Peyer's patch (tissue), 4 donors: ENCODE data around the gene MDH1. TPM values are rescaled to one million over a fixed set of nuclear protein-coding genes. Genes with fewer than 3 reads are reported as not detected.
"Not testable (repeated sequence)": the region's sequence is repeated elsewhere in the genome, so short reads cannot be mapped to it uniquely, and the experiment has no call there.

ENCODE experiments used
- DNase-seq, 3 donors: peaks; one replicate each; pipeline ENCODE4 v3.0.0-alpha.2; 2017 to 2019
- H3K27ac ChIP-seq, 4 donors: fragments of 200-600 bp; sonication (generic); one replicate each; pipeline ENCODE4 v1.5.1; 2016 to 2019
- H3K27me3 ChIP-seq, 2 donors: fragments of 200-600 bp; sonication (generic); one replicate each; pipeline ENCODE4 v1.5.1; 2019
- H3K36me3 ChIP-seq, 3 donors: fragments of 200-600 bp; sonication (generic); one replicate each; pipeline ENCODE4 v1.5.1; 2016 to 2019
- H3K4me1 ChIP-seq, 4 donors: fragments of 200-600 bp; sonication (generic); one replicate each; pipeline ENCODE4 v1.5.1; 2016 to 2019
- H3K4me3 ChIP-seq, 4 donors: fragments of 200-600 bp; sonication (generic); 1 replicate in 3 of 4; 2 replicates in 1 of 4; pipeline ENCODE4 v1.5.1; 2016 to 2019; ENCODE audit warnings: mild to moderate bottlenecking in 1 of 4
- H3K9me3 ChIP-seq, 4 donors: fragments of 200-600 bp; sonication (generic); one replicate each; pipeline ENCODE4 v1.5.1; 2016 to 2019; ENCODE audit warnings: mild to moderate bottlenecking in 1 of 4
- POLR2A ChIP-seq, 2 donors: fragments of 450-650 bp; IDR thresholded peaks; one replicate each; pipeline ENCODE4 v1.5.1; 2017; ENCODE audit warnings: antibody characterized with exemption in 2 of 2, mild to moderate bottlenecking in 2 of 2, moderate library complexity in 2 of 2
- total RNA-seq, 4 donors: library from RNA; depleted of rRNA; stranded (reverse); fragments of >200 nt; gene quantifications; one replicate each; pipeline ENCODE4 v1.1.0, GENCODE V29; 2016
- TF ChIP-seq, protein P1 (sequence below), 6 experiments: fragments of 450-650 bp in 4 of 6; fragments of 200-600 bp in 2 of 6; sonication (generic) in 1 of 6; IDR thresholded peaks; one replicate each; pipeline ENCODE4 v1.5.1; 2017 to 2019; ENCODE audit warnings: antibody characterized with exemption in 6 of 6, mild to moderate bottlenecking in 3 of 6, moderate library complexity in 1 of 6

MDH1 gene
- total RNA-seq, 4 donors from 2014 or later = 59.4 to 178 (median 127) TPM

DNA sequence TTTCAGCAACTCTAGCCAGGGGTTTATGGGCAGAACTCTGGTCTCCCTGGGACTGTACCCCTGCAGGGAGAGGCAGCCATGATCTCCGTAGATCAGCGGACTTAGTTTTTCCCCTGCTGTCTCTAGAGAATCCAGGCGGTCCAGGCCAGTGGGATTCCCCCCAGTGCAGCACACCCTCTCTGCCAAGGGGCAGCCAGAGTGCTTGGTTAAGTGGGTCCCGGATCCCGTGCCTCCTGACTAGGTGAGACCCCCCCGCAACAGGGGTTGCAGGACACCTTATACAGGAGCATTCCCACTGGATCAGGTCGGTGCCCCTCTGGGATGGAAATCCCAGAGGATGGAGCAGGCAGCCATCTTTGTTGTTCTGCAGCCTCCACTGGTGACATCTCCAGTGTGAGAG lies 33.5 kb upstream of the MDH1 start:
- Histone ChIP-seq H3K27ac (no peak overlapping the region), H3K4me1 (no peaks in the 10 kb centered on the region), H3K36me3 (no peaks in the 10 kb centered on the region), H3K9me3 (no peaks in the 10 kb centered on the region), H3K27me3 (no peaks in the 10 kb centered on the region), H3K4me3 (no peak overlapping the region)
- no peak for TF ChIP-seq POLR2A (IDR thresholded peaks at IDR 0.05)
- TF ChIP-seq, protein P1, sequence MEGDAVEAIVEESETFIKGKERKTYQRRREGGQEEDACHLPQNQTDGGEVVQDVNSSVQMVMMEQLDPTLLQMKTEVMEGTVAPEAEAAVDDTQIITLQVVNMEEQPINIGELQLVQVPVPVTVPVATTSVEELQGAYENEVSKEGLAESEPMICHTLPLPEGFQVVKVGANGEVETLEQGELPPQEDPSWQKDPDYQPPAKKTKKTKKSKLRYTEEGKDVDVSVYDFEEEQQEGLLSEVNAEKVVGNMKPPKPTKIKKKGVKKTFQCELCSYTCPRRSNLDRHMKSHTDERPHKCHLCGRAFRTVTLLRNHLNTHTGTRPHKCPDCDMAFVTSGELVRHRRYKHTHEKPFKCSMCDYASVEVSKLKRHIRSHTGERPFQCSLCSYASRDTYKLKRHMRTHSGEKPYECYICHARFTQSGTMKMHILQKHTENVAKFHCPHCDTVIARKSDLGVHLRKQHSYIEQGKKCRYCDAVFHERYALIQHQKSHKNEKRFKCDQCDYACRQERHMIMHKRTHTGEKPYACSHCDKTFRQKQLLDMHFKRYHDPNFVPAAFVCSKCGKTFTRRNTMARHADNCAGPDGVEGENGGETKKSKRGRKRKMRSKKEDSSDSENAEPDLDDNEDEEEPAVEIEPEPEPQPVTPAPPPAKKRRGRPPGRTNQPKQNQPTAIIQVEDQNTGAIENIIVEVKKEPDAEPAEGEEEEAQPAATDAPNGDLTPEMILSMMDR (IDR thresholded peaks at IDR 0.05) = no peak
- DNase-seq = no peak

- Histone ChIP-seq H3K27me3 (no peaks in the 10 kb centered on the region), H3K4me1 (no peaks in the 10 kb centered on the region), H3K4me3 (no peak overlapping the region), H3K9me3 (no peaks in the 10 kb centered on the region), H3K27ac (no peak overlapping the region), H3K36me3 (no peaks in the 10 kb centered on the region)
- DNase-seq = no peak
- TF ChIP-seq, protein P1 (IDR thresholded peaks at IDR 0.05) = no peak
- TF ChIP-seq POLR2A (IDR thresholded peaks at IDR 0.05) = no peak
Observed at GRCh38 chr2:63555931-63556330, 32.8 kb upstream of the MDH1 start.

GRCh38 chr2:63557819-63558218 lies 30.9 kb upstream of the MDH1 start:
- H3K27ac ChIP-seq, H3K27me3 ChIP-seq, H3K4me3 ChIP-seq, H3K9me3 ChIP-seq, DNase-seq, H3K4me1 ChIP-seq, H3K36me3 ChIP-seq: not testable (repeated sequence)

DNA sequence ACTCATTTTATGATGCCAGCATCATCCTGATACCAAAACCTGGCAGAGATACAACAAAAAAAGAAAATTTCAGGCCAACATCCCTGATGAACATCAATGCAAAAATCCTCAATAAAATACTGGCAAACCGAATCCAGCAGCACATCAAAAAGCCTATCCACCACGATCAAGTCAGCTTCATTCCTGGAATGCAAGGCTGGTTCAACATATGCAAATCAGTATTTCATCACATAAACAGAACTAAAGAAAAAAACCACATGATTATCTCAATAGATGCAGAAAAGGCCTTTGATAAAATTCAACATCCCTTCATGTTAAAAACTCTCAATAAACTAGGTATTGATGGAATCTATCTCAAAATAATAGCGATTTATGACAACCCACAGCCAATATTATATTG lies 29.8 kb upstream of the MDH1 start:
- not testable (repeated sequence) for DNase-seq, H3K9me3 ChIP-seq, H3K36me3 ChIP-seq, H3K4me1 ChIP-seq, H3K27me3 ChIP-seq, H3K4me3 ChIP-seq, H3K27ac ChIP-seq

- H3K36me3 ChIP-seq = no peaks in the 10 kb centered on the region
- peaks cover 0 to under 1% (median 0%) of the 10 kb centered on the region in 4 donors for H3K9me3 ChIP-seq
- H3K4me1 ChIP-seq = no peaks in the 10 kb centered on the region
- no peak for TF ChIP-seq POLR2A (IDR thresholded peaks at IDR 0.05)
- TF ChIP-seq, protein P1 (IDR thresholded peaks at IDR 0.05) = no peak
- H3K27ac ChIP-seq = no peak overlapping the region
- no peak overlapping the region for H3K4me3 ChIP-seq
- no peak for DNase-seq
- no peaks in the 10 kb centered on the region for H3K27me3 ChIP-seq
Observed at GRCh38 chr2:63562751-63563150, 26.0 kb upstream of the MDH1 start.

GRCh38 chr2:63569740-63570139 lies 19.0 kb upstream of the MDH1 start:
- H3K4me3 ChIP-seq = no peak overlapping the region
- no peak for DNase-seq
- H3K27me3 ChIP-seq = no peaks in the 10 kb centered on the region
- H3K4me1 ChIP-seq = no peaks in the 10 kb centered on the region
- H3K9me3 ChIP-seq = peaks cover 0 to 6% (median 0%) of the 10 kb centered on the region in 4 donors
- H3K36me3 ChIP-seq = no peaks in the 10 kb centered on the region
- no peak overlapping the region for H3K27ac ChIP-seq
- TF ChIP-seq, protein P1 (IDR thresholded peaks at IDR 0.05) = no peak
- no peak for TF ChIP-seq POLR2A (IDR thresholded peaks at IDR 0.05)

- DNase-seq = no peak
- peaks cover 0 to 6% (median 0%) of the 10 kb centered on the region in 4 donors for H3K9me3 ChIP-seq
- no peak overlapping the region for H3K4me3 ChIP-seq
Observed at GRCh38 chr2:63571291-63571690, 17.5 kb upstream of the MDH1 start.

More at GRCh38 chr2:63571291-63571690, 17.5 kb upstream of the MDH1 start:
- Histone ChIP-seq H3K36me3 (no peaks in the 10 kb centered on the region), H3K27ac (no peak overlapping the region), H3K27me3 (no peaks in the 10 kb centered on the region), H3K4me1 (no peaks in the 10 kb centered on the region)
- TF ChIP-seq, protein P1 (IDR thresholded peaks at IDR 0.05) = no peak
- no peak for TF ChIP-seq POLR2A (IDR thresholded peaks at IDR 0.05)
